ENCODE results near the gene IQGAP1.

IQGAP1 gene

DNA sequence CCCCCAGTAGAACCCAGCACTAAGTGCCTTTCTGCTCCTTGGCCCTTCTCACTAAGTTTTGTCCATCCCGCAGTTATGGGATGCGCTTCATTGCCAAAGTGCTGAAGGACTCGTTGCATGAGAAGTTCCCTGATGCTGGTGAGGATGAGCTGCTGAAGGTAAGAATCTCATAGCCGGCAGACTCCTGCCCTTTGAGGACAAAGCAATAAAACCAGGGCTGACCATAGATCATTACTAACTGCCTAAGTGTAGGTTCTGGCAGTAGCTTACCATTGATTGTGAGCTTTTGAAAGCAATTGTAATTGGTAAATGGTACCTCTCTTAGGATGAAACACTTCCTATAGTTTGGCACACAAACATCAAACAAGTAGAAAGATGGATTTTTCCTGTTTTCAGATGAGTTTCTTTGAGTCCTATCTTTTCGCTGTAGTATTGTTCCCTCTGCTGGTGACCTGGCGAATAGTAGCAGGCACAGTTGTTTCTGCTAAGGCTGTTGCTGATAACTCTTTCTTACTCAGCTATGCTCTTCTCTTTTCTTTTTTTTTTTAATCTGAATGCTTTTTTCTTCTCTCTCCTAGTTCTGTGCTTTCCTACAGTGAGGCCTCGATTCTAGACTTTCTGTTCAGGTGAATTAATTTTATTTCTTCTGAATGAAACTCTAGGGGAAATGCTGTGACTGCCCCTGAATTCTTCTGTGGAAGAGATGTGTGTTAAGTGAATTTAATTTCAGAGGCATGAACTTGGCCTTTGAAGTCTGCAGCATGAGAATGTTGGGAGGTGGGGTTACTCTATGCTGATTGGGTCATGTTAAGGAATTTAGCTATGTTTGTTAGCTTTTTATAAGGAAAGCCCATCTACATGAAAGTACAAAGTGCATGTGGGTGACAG is 94.3 kb downstream of the IQGAP1 start:
- TF ChIP-seq CTCF (IDR thresholded peaks at IDR 0.05; ENCODE audit: low read depth, low read length, missing control alignments), result peak; percentile 82
- Histone ChIP-seq H3K27me3 (replicated peaks) (no peaks in the 10 kb centered on the region), H3K36me3 (replicated peaks) (peaks cover 88% of the 10 kb centered on the region), H3K4me3 (ENCODE audit: low read depth, low read length) (no peak overlapping the region), H3K27ac (no peak overlapping the region)
- peak; percentile 44 for DNase-seq
- in situ Hi-C loops (cut with HindIII; ENCODE audit: low pct_ligation_motif_present, low sequenced_read_pairs), result no loop called here

GRCh38 chr15:90483012-90483307 is 94.9 kb downstream of the IQGAP1 start:
- in situ Hi-C loops (cut with HindIII; ENCODE audit: low pct_ligation_motif_present, low sequenced_read_pairs), result no loop called here
- no peak overlapping the region for H3K4me3 ChIP-seq (ENCODE audit: low read depth, low read length)
- no peak for TF ChIP-seq CTCF (IDR thresholded peaks at IDR 0.05; ENCODE audit: low read depth, low read length, missing control alignments)
- no peak overlapping the region for H3K27ac ChIP-seq
- no peak for DNase-seq
- H3K36me3 ChIP-seq (replicated peaks), result peaks cover 88% of the 10 kb centered on the region
- no peaks in the 10 kb centered on the region for H3K27me3 ChIP-seq (replicated peaks)

GRCh38 chr15:90483637-90484036 is 95.6 kb downstream of the IQGAP1 start:
- Histone ChIP-seq H3K27ac (no peak overlapping the region), H3K27me3 (replicated peaks) (no peaks in the 10 kb centered on the region), H3K4me3 (ENCODE audit: low read depth, low read length) (no peak overlapping the region), H3K36me3 (replicated peaks) (peaks cover 85% of the 10 kb centered on the region)
- in situ Hi-C loops (cut with HindIII; ENCODE audit: low pct_ligation_motif_present, low sequenced_read_pairs), result no loop called here
- no peak for TF ChIP-seq CTCF (IDR thresholded peaks at IDR 0.05; ENCODE audit: low read depth, low read length, missing control alignments)
- DNase-seq, result no peak

DNA sequence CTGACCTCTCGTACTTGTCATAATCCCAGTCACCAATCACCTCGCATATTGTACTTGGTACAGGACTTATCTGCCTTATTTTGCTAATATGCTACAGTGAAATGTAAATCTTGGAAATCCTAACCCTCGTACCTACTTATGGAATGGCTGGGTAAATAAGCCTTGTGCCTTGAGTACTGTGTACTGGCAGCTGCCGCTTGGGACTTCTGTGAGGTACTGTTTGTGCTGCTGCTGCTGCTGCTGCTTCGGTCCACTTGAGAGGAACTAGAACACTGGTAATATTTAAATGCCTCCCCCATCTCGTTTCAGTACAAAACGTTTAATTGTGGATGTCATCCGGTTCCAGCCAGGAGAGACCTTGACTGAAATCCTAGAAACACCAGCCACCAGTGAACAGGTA is 99.1 kb downstream of the IQGAP1 start:
- DNase-seq, result no peak
- Histone ChIP-seq H3K36me3 (replicated peaks) (peaks cover 91% of the 10 kb centered on the region), H3K27me3 (replicated peaks) (no peaks in the 10 kb centered on the region), H3K27ac (no peak overlapping the region), H3K4me3 (ENCODE audit: low read depth, low read length) (no peak overlapping the region)
- in situ Hi-C loops (cut with HindIII; ENCODE audit: low pct_ligation_motif_present, low sequenced_read_pairs), result no loop called here
- no peak for TF ChIP-seq CTCF (IDR thresholded peaks at IDR 0.05; ENCODE audit: low read depth, low read length, missing control alignments)

DNA sequence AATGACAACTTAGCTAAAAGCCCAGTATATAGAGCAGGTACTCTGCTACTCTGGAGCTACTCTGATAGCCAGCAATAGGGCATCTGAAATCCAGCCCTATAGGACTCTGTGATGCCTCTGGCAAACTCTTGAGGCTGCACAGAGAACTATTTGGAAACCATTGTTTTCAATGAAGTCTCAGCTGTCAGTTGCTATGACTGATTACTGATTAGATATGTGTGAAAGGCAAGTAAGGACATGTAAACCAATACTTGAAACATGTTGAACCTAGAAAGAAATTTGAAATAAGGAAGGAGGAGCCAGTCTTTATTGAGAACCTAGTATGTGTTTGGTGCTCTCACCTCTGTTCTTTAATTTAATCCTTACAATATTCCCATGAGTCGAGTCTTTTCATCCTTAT is 101.5 kb downstream of the IQGAP1 start:
- H3K36me3 ChIP-seq (replicated peaks), result peaks cover 89% of the 10 kb centered on the region
- H3K4me3 ChIP-seq (ENCODE audit: low read depth, low read length), result no peak overlapping the region
- DNase-seq, result no peak
- H3K27me3 ChIP-seq (replicated peaks), result no peaks in the 10 kb centered on the region
- TF ChIP-seq CTCF (IDR thresholded peaks at IDR 0.05; ENCODE audit: low read depth, low read length, missing control alignments), result no peak
- in situ Hi-C loops (cut with HindIII; ENCODE audit: low pct_ligation_motif_present, low sequenced_read_pairs), result no loop called here
- no peak overlapping the region for H3K27ac ChIP-seq

DNA sequence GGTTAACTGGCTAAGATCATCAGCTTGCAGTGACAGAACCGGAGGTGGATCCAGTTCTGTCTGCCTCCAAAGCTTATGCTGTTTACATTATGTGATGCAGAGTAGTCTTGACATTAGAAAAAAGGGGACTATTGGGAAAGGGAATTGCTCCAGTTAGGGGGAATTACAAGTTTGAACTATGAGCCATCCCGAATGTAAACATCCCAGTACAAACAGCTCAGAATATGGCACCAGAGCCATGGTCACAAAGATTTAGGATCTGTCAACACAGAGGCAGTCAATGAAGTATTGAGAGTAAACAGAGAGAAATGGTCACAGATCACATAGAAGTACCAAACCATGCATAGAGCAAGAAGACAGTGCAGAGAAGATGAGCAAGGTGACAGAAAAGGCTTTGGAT is 101.9 kb downstream of the IQGAP1 start:
- H3K36me3 ChIP-seq (replicated peaks), result peaks cover 89% of the 10 kb centered on the region
- H3K27ac ChIP-seq, result no peak overlapping the region
- in situ Hi-C loops (cut with HindIII; ENCODE audit: low pct_ligation_motif_present, low sequenced_read_pairs), result no loop called here
- H3K27me3 ChIP-seq (replicated peaks), result no peaks in the 10 kb centered on the region
- no peak overlapping the region for H3K4me3 ChIP-seq (ENCODE audit: low read depth, low read length)
- DNase-seq, result no peak
- no peak for TF ChIP-seq CTCF (IDR thresholded peaks at IDR 0.05; ENCODE audit: low read depth, low read length, missing control alignments)

All from brain microvascular endothelial cell (primary cell).